ENCODE results near the gene LYRM4. TPM values are rescaled to one million over a fixed set of nuclear protein-coding genes. Genes with fewer than 3 reads are reported as not detected.

The LYRM4 gene
- total and polyA plus RNA-seq, 4 donors, result 17.9 to 28.7 (median 21.1) TPM

- ATAC-seq (ENCODE audit: low FRiP score) (no peak), DNase-seq (no peak)
- H3K27me3 ChIP-seq (ENCODE audit: control insufficient read depth in 1 of 2, insufficient read depth in 2 of 2, low read length in 1 of 2), result no peaks in the 10 kb centered on the region
- 97 to 98% methylated on average over 8 of the region's 8 CpGs for WGBS, 2 donors
- H3K36me3 ChIP-seq (ENCODE audit: control insufficient read depth in 1 of 2, insufficient read depth in 2 of 2, low read length in 1 of 2), result no peaks in the 10 kb centered on the region
- H3K9me3 ChIP-seq (ENCODE audit: control insufficient read depth, low read length), result no peaks in the 10 kb centered on the region
- H3K4me3 ChIP-seq (ENCODE audit: low read length in 2 of 2), result no peak overlapping the region
- peaks cover 0 to 7% of the 10 kb centered on the region in 2 donors for H3K4me1 ChIP-seq (ENCODE audit: control insufficient read depth in 1 of 2, insufficient read depth in 2 of 2, low read length in 2 of 2)
- intact Hi-C loops (cut with DNase I), result no loop called here
- H3K27ac ChIP-seq (ENCODE audit: low read depth in 1 of 2, low read length in 2 of 2), result no peak overlapping the region
Measured at GRCh38 chr6:5257400-5257799, 3.4 kb downstream of the LYRM4 start.

- Histone ChIP-seq H3K36me3 (ENCODE audit: control insufficient read depth in 1 of 2, insufficient read depth in 2 of 2, low read length in 1 of 2) (no peaks in the 10 kb centered on the region), H3K9me3 (ENCODE audit: control insufficient read depth, low read length) (no peaks in the 10 kb centered on the region), H3K4me1 (ENCODE audit: control insufficient read depth in 1 of 2, insufficient read depth in 2 of 2, low read length in 2 of 2) (peaks cover 0 to 7% of the 10 kb centered on the region in 2 donors), H3K27me3 (ENCODE audit: control insufficient read depth in 1 of 2, insufficient read depth in 2 of 2, low read length in 1 of 2) (no peaks in the 10 kb centered on the region), H3K4me3 (ENCODE audit: low read length in 2 of 2) (no peak overlapping the region), H3K27ac (ENCODE audit: low read depth in 1 of 2, low read length in 2 of 2) (no peak overlapping the region)
- no peak for DNase-seq
- WGBS, 2 donors, result 87 to 91% methylated on average over 3 of the region's 3 CpGs
- no peak for ATAC-seq (ENCODE audit: low FRiP score)
- intact Hi-C loops (cut with DNase I), result no loop called here
Measured at GRCh38 chr6:5256952-5257351, 3.8 kb downstream of the LYRM4 start.

GRCh38 chr6:5250911-5251310 lies 9.8 kb downstream of the LYRM4 start:
- no peak overlapping the region for H3K4me3 ChIP-seq (ENCODE audit: low read length in 2 of 2)
- no peak for ATAC-seq (ENCODE audit: low FRiP score)
- no peaks in the 10 kb centered on the region for H3K9me3 ChIP-seq (ENCODE audit: control insufficient read depth, low read length)
- intact Hi-C loops (cut with DNase I), result no loop called here
- no peaks in the 10 kb centered on the region for H3K27me3 ChIP-seq (ENCODE audit: control insufficient read depth in 1 of 2, insufficient read depth in 2 of 2, low read length in 1 of 2)
- H3K27ac ChIP-seq (ENCODE audit: low read depth in 1 of 2, low read length in 2 of 2), result no peak overlapping the region
- WGBS, 2 donors, result 57 to 67% methylated on average over 4 of the region's 4 CpGs
- no peaks in the 10 kb centered on the region for H3K36me3 ChIP-seq (ENCODE audit: control insufficient read depth in 1 of 2, insufficient read depth in 2 of 2, low read length in 1 of 2)
- no peaks in the 10 kb centered on the region for H3K4me1 ChIP-seq (ENCODE audit: control insufficient read depth in 1 of 2, insufficient read depth in 2 of 2, low read length in 2 of 2)
- no peak for DNase-seq

GRCh38 chr6:5250451-5250850 lies 10.3 kb downstream of the LYRM4 start:
- Histone ChIP-seq H3K9me3 (ENCODE audit: control insufficient read depth, low read length) (no peaks in the 10 kb centered on the region), H3K36me3 (ENCODE audit: control insufficient read depth in 1 of 2, insufficient read depth in 2 of 2, low read length in 1 of 2) (no peaks in the 10 kb centered on the region), H3K27ac (ENCODE audit: low read depth in 1 of 2, low read length in 2 of 2) (no peak overlapping the region), H3K27me3 (ENCODE audit: control insufficient read depth in 1 of 2, insufficient read depth in 2 of 2, low read length in 1 of 2) (no peaks in the 10 kb centered on the region), H3K4me1 (ENCODE audit: control insufficient read depth in 1 of 2, insufficient read depth in 2 of 2, low read length in 2 of 2) (no peaks in the 10 kb centered on the region), H3K4me3 (ENCODE audit: low read length in 2 of 2) (no peak overlapping the region)
- intact Hi-C loops (cut with DNase I), result no loop called here
- WGBS, 2 donors, result 85 to 89% methylated on average over 3 of the region's 3 CpGs
- no peak for ATAC-seq (ENCODE audit: low FRiP score)
- DNase-seq, result no peak

- Histone ChIP-seq H3K27me3 (ENCODE audit: control insufficient read depth in 1 of 2, insufficient read depth in 2 of 2, low read length in 1 of 2) (no peaks in the 10 kb centered on the region), H3K4me1 (ENCODE audit: control insufficient read depth in 1 of 2, insufficient read depth in 2 of 2, low read length in 2 of 2) (no peaks in the 10 kb centered on the region), H3K4me3 (ENCODE audit: low read length in 2 of 2) (no peak overlapping the region), H3K36me3 (ENCODE audit: control insufficient read depth in 1 of 2, insufficient read depth in 2 of 2, low read length in 1 of 2) (no peaks in the 10 kb centered on the region), H3K27ac (ENCODE audit: low read depth in 1 of 2, low read length in 2 of 2) (no peak overlapping the region), H3K9me3 (ENCODE audit: control insufficient read depth, low read length) (no peaks in the 10 kb centered on the region)
- intact Hi-C loops (cut with DNase I), result no loop called here
- ATAC-seq (ENCODE audit: low FRiP score), result no peak
- no peak for DNase-seq
- 72 to 83% methylated on average over 5 of the region's 5 CpGs for WGBS, 2 donors
Measured at GRCh38 chr6:5249451-5250122, 11.2 kb downstream of the LYRM4 start.

GRCh38 chr6:5248302-5249098 lies 12.2 kb downstream of the LYRM4 start:
- Histone ChIP-seq H3K36me3 (ENCODE audit: control insufficient read depth in 1 of 2, insufficient read depth in 2 of 2, low read length in 1 of 2) (no peaks in the 10 kb centered on the region), H3K27ac (ENCODE audit: low read depth in 1 of 2, low read length in 2 of 2) (no peak overlapping the region), H3K4me3 (ENCODE audit: low read length in 2 of 2) (no peak overlapping the region), H3K9me3 (ENCODE audit: control insufficient read depth, low read length) (no peaks in the 10 kb centered on the region), H3K4me1 (ENCODE audit: control insufficient read depth in 1 of 2, insufficient read depth in 2 of 2, low read length in 2 of 2) (no peaks in the 10 kb centered on the region), H3K27me3 (ENCODE audit: control insufficient read depth in 1 of 2, insufficient read depth in 2 of 2, low read length in 1 of 2) (no peaks in the 10 kb centered on the region)
- DNase-seq (no peak), ATAC-seq (ENCODE audit: low FRiP score) (no peak)
- intact Hi-C loops (cut with DNase I), result no loop called here
- WGBS, 2 donors, result 89 to 97% methylated on average over 9 of the region's 9 CpGs

GRCh38 chr6:5247201-5247600 lies 13.5 kb downstream of the LYRM4 start:
- DNase-seq, result no peak
- Histone ChIP-seq H3K4me1 (ENCODE audit: control insufficient read depth in 1 of 2, insufficient read depth in 2 of 2, low read length in 2 of 2) (no peaks in the 10 kb centered on the region), H3K36me3 (ENCODE audit: control insufficient read depth in 1 of 2, insufficient read depth in 2 of 2, low read length in 1 of 2) (no peaks in the 10 kb centered on the region), H3K27ac (ENCODE audit: low read depth in 1 of 2, low read length in 2 of 2) (no peak overlapping the region), H3K27me3 (ENCODE audit: control insufficient read depth in 1 of 2, insufficient read depth in 2 of 2, low read length in 1 of 2) (no peaks in the 10 kb centered on the region), H3K9me3 (ENCODE audit: control insufficient read depth, low read length) (no peaks in the 10 kb centered on the region), H3K4me3 (ENCODE audit: low read length in 2 of 2) (no peak overlapping the region)
- intact Hi-C loops (cut with DNase I), result no loop called here
- 99% methylated on average over 2 of the region's 2 CpGs for WGBS, 2 donors
- ATAC-seq (ENCODE audit: low FRiP score), result no peak

GRCh38 chr6:5246141-5247097 lies 14.3 kb downstream of the LYRM4 start:
- no peaks in the 10 kb centered on the region for H3K36me3 ChIP-seq (ENCODE audit: control insufficient read depth in 1 of 2, insufficient read depth in 2 of 2, low read length in 1 of 2)
- no peaks in the 10 kb centered on the region for H3K27me3 ChIP-seq (ENCODE audit: control insufficient read depth in 1 of 2, insufficient read depth in 2 of 2, low read length in 1 of 2)
- H3K27ac ChIP-seq (ENCODE audit: low read depth in 1 of 2, low read length in 2 of 2), result no peak overlapping the region
- no peak overlapping the region for H3K4me3 ChIP-seq (ENCODE audit: low read length in 2 of 2)
- 79 to 89% methylated on average over 13 of the region's 13 CpGs for WGBS, 2 donors
- H3K4me1 ChIP-seq (ENCODE audit: control insufficient read depth in 1 of 2, insufficient read depth in 2 of 2, low read length in 2 of 2), result no peaks in the 10 kb centered on the region
- no peak for ATAC-seq (ENCODE audit: low FRiP score)
- no peaks in the 10 kb centered on the region for H3K9me3 ChIP-seq (ENCODE audit: control insufficient read depth, low read length)
- intact Hi-C loops (cut with DNase I), result no loop called here
- no peak for DNase-seq
